HepG2 (cell line): ENCODE data around the gene RAP2A. TPM values are rescaled to one million over a fixed set of nuclear protein-coding genes. Genes with fewer than 3 reads are reported as not detected.

Experiments used
- CBX5 ChIP-seq: sonication (generic); formaldehyde crosslinking; IDR thresholded peaks from 2 replicates; pipeline ENCODE4 v1.4.0; 2020; ENCODE audit warnings: missing genetic modification reagents, borderline replicate concordance
- FOXA3 ChIP-seq: IDR thresholded peaks from 2 replicates; pipeline ENCODE4 v1.6.1; 2016; ENCODE audit warnings: missing genetic modification reagents, missing compliant biosample characterization
- HNRNPK ChIP-seq: fragments of 200-400 bp; formaldehyde crosslinking; IDR thresholded peaks from 2 replicates; pipeline ENCODE4 v1.6.1; 2018; ENCODE audit warnings: low read length, low read depth, moderate library complexity, mild to moderate bottlenecking; ENCODE audit not compliant: poor library complexity, severe bottlenecking
- MED1 ChIP-seq: sonication (generic); formaldehyde crosslinking; IDR thresholded peaks from 2 replicates; pipeline ENCODE4 v1.4.0; 2020; ENCODE audit warnings: missing genetic modification reagents
- MEIS2 ChIP-seq: sonication (generic); formaldehyde crosslinking; IDR thresholded peaks from 2 replicates; pipeline ENCODE4 v1.9.0; 2021; ENCODE audit warnings: mild to moderate bottlenecking, missing genetic modification reagents
- TCF12 ChIP-seq, 2 experiments: fragments of 450-650 bp in 1 of 2; sonication (generic) in 1 of 2; formaldehyde crosslinking in 1 of 2; IDR thresholded peaks; 2 replicates each; pipeline versions ENCODE4 v1.6.1 to v1.8.0; 2017 to 2022; ENCODE audit warnings: antibody characterized with exemption in 1 of 2, mild to moderate bottlenecking in 1 of 2, missing genetic modification reagents in 1 of 2, moderate library complexity in 1 of 2
- TSC22D2 ChIP-seq: sonication (generic); formaldehyde crosslinking; IDR thresholded peaks from 2 replicates; pipeline ENCODE4 v1.5.1; 2020; ENCODE audit warnings: missing genetic modification reagents, mild to moderate bottlenecking, borderline replicate concordance
- ZNF264 ChIP-seq: sonication (generic); formaldehyde crosslinking; IDR thresholded peaks from 2 replicates; pipeline ENCODE4 v1.4.0; 2020; ENCODE audit warnings: missing genetic modification reagents
- ZNF557 ChIP-seq: sonication (generic); formaldehyde crosslinking; IDR thresholded peaks from 2 replicates; pipeline ENCODE4 v1.4.0; 2020; ENCODE audit warnings: missing genetic modification reagents
- ZNF724P ChIP-seq: sonication (generic); formaldehyde crosslinking; IDR thresholded peaks from 2 replicates; pipeline ENCODE4 v1.8.0; 2022; ENCODE audit warnings: missing genetic modification reagents, borderline replicate concordance
- ZSCAN9 ChIP-seq: IDR thresholded peaks from 2 replicates; pipeline ENCODE4 v1.6.1; 2016; ENCODE audit warnings: borderline replicate concordance
- polyA plus RNA-seq, 8 experiments: library from polyadenylated mRNA; depleted of rRNA in 3 of 8; stranded (reverse) in 7 of 8; unstranded in 1 of 8; fragments of >200 nt; fragmentation: Illumina TruSeq in 4 of 8; extraction: Trizol in 4 of 8; gene quantifications; 2 replicates each; pipeline versions ENCODE4 v1.2.1 to v1.2.3, GENCODE V29; 2011 to 2016; ENCODE audit warnings: low read depth in 4 of 8, missing spikeins in 1 of 8, mixed read lengths in 1 of 8; ENCODE audit not compliant: insufficient read depth in 1 of 8
- total RNA-seq, 5 experiments: library from RNA; depleted of rRNA; stranded (reverse); fragments of >200 nt; fragmentation: Illumina TruSeq; extraction: Trizol; gene quantifications; 2 replicates each; pipeline ENCODE4 v1.2.3, GENCODE V29; 2016; ENCODE audit warnings: low read depth in 1 of 5
- TF ChIP-seq, protein P1 (sequence below): sonication (generic); formaldehyde crosslinking; IDR thresholded peaks from 2 replicates; pipeline ENCODE4 v1.5.1; 2020; ENCODE audit warnings: mild to moderate bottlenecking, missing genetic modification reagents, borderline replicate concordance
- TF ChIP-seq, protein P2 (sequence below): sonication (generic); formaldehyde crosslinking; IDR thresholded peaks from 2 replicates; pipeline ENCODE4 v1.4.0; 2020; ENCODE audit warnings: mild to moderate bottlenecking, missing genetic modification reagents
- TF ChIP-seq, protein P3 (sequence below), 2 experiments: fragments of 450-650 bp in 1 of 2; sonication (generic) in 1 of 2; formaldehyde crosslinking in 1 of 2; IDR thresholded peaks; 2 replicates each; pipeline versions ENCODE4 v1.6.1 to v1.8.0; 2016 to 2022; ENCODE audit warnings: antibody characterized with exemption in 1 of 2, mild to moderate bottlenecking in 1 of 2, missing genetic modification reagents in 1 of 2

The RAP2A gene
- total and polyA plus RNA-seq, 2 of the 13 experiments (the other 11 are each of a cell fraction or from before 2014, with no cell fraction given), result 9.9 to 23.1 TPM

DNA sequence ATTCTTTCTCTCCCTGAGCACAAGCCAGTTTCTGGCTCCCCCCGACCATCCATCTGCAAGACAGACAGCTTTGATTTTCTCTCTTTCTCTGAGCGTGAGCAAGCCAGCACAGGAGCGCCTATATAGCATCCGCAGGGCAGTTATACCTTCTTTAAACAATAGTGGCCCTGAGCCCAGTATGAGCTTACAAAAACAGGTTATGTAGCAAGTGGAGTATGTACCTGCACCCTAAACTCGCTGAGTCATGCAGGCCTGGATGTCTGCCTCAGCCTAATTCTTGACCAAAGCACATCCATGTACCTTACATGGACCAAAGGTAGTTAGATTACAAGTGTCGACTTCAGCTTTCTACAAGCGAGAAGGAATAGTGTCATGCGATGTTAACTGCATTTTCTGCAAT, 61.7 kb downstream of the RAP2A start (continued):
- no peak for TF ChIP-seq TCF12 (IDR thresholded peaks at IDR 0.05)
- TF ChIP-seq TCF12 (CRISPR knock-in tag; IDR thresholded peaks at IDR 0.05), result no peak
- no peak for TF ChIP-seq TSC22D2 (CRISPR knock-in tag)
- TF ChIP-seq, protein P1, sequence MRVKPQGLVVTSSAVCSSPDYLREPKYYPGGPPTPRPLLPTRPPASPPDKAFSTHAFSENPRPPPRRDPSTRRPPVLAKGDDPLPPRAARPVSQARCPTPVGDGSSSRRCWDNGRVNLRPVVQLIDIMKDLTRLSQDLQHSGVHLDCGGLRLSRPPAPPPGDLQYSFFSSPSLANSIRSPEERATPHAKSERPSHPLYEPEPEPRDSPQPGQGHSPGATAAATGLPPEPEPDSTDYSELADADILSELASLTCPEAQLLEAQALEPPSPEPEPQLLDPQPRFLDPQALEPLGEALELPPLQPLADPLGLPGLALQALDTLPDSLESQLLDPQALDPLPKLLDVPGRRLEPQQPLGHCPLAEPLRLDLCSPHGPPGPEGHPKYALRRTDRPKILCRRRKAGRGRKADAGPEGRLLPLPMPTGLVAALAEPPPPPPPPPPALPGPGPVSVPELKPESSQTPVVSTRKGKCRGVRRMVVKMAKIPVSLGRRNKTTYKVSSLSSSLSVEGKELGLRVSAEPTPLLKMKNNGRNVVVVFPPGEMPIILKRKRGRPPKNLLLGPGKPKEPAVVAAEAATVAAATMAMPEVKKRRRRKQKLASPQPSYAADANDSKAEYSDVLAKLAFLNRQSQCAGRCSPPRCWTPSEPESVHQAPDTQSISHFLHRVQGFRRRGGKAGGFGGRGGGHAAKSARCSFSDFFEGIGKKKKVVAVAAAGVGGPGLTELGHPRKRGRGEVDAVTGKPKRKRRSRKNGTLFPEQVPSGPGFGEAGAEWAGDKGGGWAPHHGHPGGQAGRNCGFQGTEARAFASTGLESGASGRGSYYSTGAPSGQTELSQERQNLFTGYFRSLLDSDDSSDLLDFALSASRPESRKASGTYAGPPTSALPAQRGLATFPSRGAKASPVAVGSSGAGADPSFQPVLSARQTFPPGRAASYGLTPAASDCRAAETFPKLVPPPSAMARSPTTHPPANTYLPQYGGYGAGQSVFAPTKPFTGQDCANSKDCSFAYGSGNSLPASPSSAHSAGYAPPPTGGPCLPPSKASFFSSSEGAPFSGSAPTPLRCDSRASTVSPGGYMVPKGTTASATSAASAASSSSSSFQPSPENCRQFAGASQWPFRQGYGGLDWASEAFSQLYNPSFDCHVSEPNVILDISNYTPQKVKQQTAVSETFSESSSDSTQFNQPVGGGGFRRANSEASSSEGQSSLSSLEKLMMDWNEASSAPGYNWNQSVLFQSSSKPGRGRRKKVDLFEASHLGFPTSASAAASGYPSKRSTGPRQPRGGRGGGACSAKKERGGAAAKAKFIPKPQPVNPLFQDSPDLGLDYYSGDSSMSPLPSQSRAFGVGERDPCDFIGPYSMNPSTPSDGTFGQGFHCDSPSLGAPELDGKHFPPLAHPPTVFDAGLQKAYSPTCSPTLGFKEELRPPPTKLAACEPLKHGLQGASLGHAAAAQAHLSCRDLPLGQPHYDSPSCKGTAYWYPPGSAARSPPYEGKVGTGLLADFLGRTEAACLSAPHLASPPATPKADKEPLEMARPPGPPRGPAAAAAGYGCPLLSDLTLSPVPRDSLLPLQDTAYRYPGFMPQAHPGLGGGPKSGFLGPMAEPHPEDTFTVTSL (CRISPR knock-in tag), result 0 out of 2 replicates have a peak, but pooled peaks have one; percentile 18
- TF ChIP-seq, protein P2, sequence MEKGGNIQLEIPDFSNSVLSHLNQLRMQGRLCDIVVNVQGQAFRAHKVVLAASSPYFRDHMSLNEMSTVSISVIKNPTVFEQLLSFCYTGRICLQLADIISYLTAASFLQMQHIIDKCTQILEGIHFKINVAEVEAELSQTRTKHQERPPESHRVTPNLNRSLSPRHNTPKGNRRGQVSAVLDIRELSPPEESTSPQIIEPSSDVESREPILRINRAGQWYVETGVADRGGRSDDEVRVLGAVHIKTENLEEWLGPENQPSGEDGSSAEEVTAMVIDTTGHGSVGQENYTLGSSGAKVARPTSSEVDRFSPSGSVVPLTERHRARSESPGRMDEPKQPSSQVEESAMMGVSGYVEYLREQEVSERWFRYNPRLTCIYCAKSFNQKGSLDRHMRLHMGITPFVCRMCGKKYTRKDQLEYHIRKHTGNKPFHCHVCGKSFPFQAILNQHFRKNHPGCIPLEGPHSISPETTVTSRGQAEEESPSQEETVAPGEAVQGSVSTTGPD (CRISPR knock-in tag), result no peak
- TF ChIP-seq FOXA3 (CRISPR knock-in tag), result no peak
- no peak for TF ChIP-seq ZNF264
- TF ChIP-seq ZSCAN9 (CRISPR knock-in tag), result no peak
- TF ChIP-seq ZNF724P (CRISPR knock-in tag), result no peak
- no peak for TF ChIP-seq MEIS2
- TF ChIP-seq ZNF557 (CRISPR knock-in tag), result no peak
- no peak for TF ChIP-seq MED1
- TF ChIP-seq, protein P3, sequence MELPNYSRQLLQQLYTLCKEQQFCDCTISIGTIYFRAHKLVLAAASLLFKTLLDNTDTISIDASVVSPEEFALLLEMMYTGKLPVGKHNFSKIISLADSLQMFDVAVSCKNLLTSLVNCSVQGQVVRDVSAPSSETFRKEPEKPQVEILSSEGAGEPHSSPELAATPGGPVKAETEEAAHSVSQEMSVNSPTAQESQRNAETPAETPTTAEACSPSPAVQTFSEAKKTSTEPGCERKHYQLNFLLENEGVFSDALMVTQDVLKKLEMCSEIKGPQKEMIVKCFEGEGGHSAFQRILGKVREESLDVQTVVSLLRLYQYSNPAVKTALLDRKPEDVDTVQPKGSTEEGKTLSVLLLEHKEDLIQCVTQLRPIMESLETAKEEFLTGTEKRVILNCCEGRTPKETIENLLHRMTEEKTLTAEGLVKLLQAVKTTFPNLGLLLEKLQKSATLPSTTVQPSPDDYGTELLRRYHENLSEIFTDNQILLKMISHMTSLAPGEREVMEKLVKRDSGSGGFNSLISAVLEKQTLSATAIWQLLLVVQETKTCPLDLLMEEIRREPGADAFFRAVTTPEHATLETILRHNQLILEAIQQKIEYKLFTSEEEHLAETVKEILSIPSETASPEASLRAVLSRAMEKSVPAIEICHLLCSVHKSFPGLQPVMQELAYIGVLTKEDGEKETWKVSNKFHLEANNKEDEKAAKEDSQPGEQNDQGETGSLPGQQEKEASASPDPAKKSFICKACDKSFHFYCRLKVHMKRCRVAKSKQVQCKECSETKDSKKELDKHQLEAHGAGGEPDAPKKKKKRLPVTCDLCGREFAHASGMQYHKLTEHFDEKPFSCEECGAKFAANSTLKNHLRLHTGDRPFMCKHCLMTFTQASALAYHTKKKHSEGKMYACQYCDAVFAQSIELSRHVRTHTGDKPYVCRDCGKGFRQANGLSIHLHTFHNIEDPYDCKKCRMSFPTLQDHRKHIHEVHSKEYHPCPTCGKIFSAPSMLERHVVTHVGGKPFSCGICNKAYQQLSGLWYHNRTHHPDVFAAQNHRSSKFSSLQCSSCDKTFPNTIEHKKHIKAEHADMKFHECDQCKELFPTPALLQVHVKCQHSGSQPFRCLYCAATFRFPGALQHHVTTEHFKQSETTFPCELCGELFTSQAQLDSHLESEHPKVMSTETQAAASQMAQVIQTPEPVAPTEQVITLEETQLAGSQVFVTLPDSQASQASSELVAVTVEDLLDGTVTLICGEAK (IDR thresholded peaks at IDR 0.05), result no peak
- TF ChIP-seq, protein P3 (CRISPR knock-in tag; IDR thresholded peaks at IDR 0.05), result no peak
- no peak for TF ChIP-seq HNRNPK
- TF ChIP-seq CBX5 (CRISPR knock-in tag), result no peak
